ENCODE measurements around the gene ADNP2. TPM values are rescaled to one million over a fixed set of nuclear protein-coding genes. Genes with fewer than 3 reads are reported as not detected.
A peak's percentile ranks its signal among the peaks of the same experiment; 100 is the strongest.

ADNP2 gene
- total RNA-seq, 2 donors from 2014 or later, result 10.9 to 12.3 TPM

GRCh38 chr18:80148326-80149199 lies 39.5 kb downstream of the ADNP2 start:
- Histone ChIP-seq H3K27me3 (no peaks in the 10 kb centered on the region), H3K4me1 (no peaks in the 10 kb centered on the region), H3K9me3 (no peaks in the 10 kb centered on the region), H3K36me3 (no peaks in the 10 kb centered on the region), H3K4me3 (peak overlapping the region; percentile 40 to 58), H3K27ac (no peak overlapping the region)
- no peak for DNase-seq (ENCODE audit: low spot score)
- no peak for TF ChIP-seq CTCF (IDR thresholded peaks at IDR 0.05)

- H3K27ac ChIP-seq, result no peak overlapping the region
- no peaks in the 10 kb centered on the region for H3K36me3 ChIP-seq
- no peak for DNase-seq (ENCODE audit: low spot score)
- no peak overlapping the region for H3K4me3 ChIP-seq
- H3K27me3 ChIP-seq, result no peaks in the 10 kb centered on the region
- TF ChIP-seq CTCF (IDR thresholded peaks at IDR 0.05), result no peak
- H3K9me3 ChIP-seq, result no peaks in the 10 kb centered on the region
- no peaks in the 10 kb centered on the region for H3K4me1 ChIP-seq
Observed at GRCh38 chr18:80149667-80150066, 40.6 kb downstream of the ADNP2 start.

- no peaks in the 10 kb centered on the region for H3K36me3 ChIP-seq
- H3K27me3 ChIP-seq, result no peaks in the 10 kb centered on the region
- DNase-seq (ENCODE audit: low spot score), result no peak
- peaks cover 0 to 5% of the 10 kb centered on the region in 2 donors for H3K4me1 ChIP-seq
- no peak overlapping the region for H3K27ac ChIP-seq
- peak in 1 of 2 donors; percentile 48 for TF ChIP-seq CTCF (IDR thresholded peaks at IDR 0.05)
- no peaks in the 10 kb centered on the region for H3K9me3 ChIP-seq
- H3K4me3 ChIP-seq, result no peak overlapping the region
Observed at GRCh38 chr18:80154293-80154692, 45.2 kb downstream of the ADNP2 start.

- Histone ChIP-seq H3K27ac (no peak overlapping the region), H3K4me1 (peaks cover 0 to 8% of the 10 kb centered on the region in 2 donors), H3K36me3 (no peaks in the 10 kb centered on the region), H3K4me3 (no peak overlapping the region), H3K9me3 (no peaks in the 10 kb centered on the region), H3K27me3 (no peaks in the 10 kb centered on the region)
- DNase-seq (ENCODE audit: low spot score), result peak; percentile 78
- peak; percentile 94 to 95 for TF ChIP-seq CTCF (IDR thresholded peaks at IDR 0.05)
Observed at GRCh38 chr18:80157708-80158343, 48.8 kb downstream of the ADNP2 start.

GRCh38 chr18:80158365-80158764 lies 49.3 kb downstream of the ADNP2 start:
- no peak for TF ChIP-seq CTCF (IDR thresholded peaks at IDR 0.05)
- Histone ChIP-seq H3K27ac (no peak overlapping the region), H3K4me1 (peaks cover 0 to 8% of the 10 kb centered on the region in 2 donors), H3K36me3 (no peaks in the 10 kb centered on the region), H3K4me3 (no peak overlapping the region), H3K27me3 (no peaks in the 10 kb centered on the region), H3K9me3 (no peaks in the 10 kb centered on the region)
- DNase-seq (ENCODE audit: low spot score), result no peak
